GM23338 (cell line): ENCODE results near the gene DRAXIN. TPM values are rescaled to one million over a fixed set of nuclear protein-coding genes. Genes with fewer than 3 reads are reported as not detected.

Experiments used
- ATAC-seq: fragments of 200-7000 bp; cut with Tn5 transposase; 3 replicates; pipeline ENCODE4 v1.9.1; 2020
- DNase-seq: peaks from one replicate; pipeline ENCODE4 v3.0.0-alpha.2; 2015; ENCODE audit warnings: low spot score
- H2AFZ ChIP-seq: fragments of 200-600 bp; sonication (generic); 2 replicates; pipeline ENCODE4 v1.8.0; 2016; ENCODE audit warnings: antibody characterized with exemption, mild to moderate bottlenecking, moderate library complexity
- H3F3A ChIP-seq: fragments of 200-600 bp; sonication (generic); replicated peaks from 2 replicates; pipeline ENCODE4 v1.8.0; 2017; ENCODE audit warnings: antibody characterized with exemption, mixed run types, low read depth
- H3K27ac ChIP-seq: fragments of 200-600 bp; sonication (generic); 2 replicates; pipeline ENCODE4 v1.6.1; 2016; ENCODE audit warnings: low read depth
- H3K27me3 ChIP-seq: fragments of 200-600 bp; sonication (generic); 2 replicates; pipeline ENCODE4 v1.8.0; 2016; ENCODE audit warnings: mild to moderate bottlenecking, mixed run types, moderate library complexity; ENCODE audit not compliant: insufficient read depth
- H3K36me3 ChIP-seq: fragments of 200-600 bp; sonication (generic); 2 replicates; pipeline ENCODE4 v1.8.0; 2016; ENCODE audit warnings: mild to moderate bottlenecking; ENCODE audit not compliant: insufficient read depth
- H3K4me1 ChIP-seq: fragments of 200-600 bp; sonication (generic); 2 replicates; pipeline ENCODE4 v1.8.0; 2016; ENCODE audit warnings: mild to moderate bottlenecking, moderate library complexity; ENCODE audit not compliant: insufficient read depth
- H3K4me2 ChIP-seq: fragments of 200-600 bp; sonication (generic); 2 replicates; pipeline ENCODE4 v1.7.1; 2017; ENCODE audit warnings: mixed run types
- H3K4me3 ChIP-seq: fragments of 200-600 bp; sonication (generic); 2 replicates; pipeline ENCODE4 v1.6.1; 2016; ENCODE audit warnings: mixed run types
- H3K79me2 ChIP-seq: fragments of 200-600 bp; sonication (generic); replicated peaks from 2 replicates; pipeline ENCODE4 v1.8.0; 2017; ENCODE audit warnings: mild to moderate bottlenecking; ENCODE audit not compliant: insufficient read depth
- H3K9me2 ChIP-seq: fragments of 200-600 bp; sonication (generic); 2 replicates; pipeline ENCODE4 v1.8.0; 2017; ENCODE audit not compliant: insufficient read depth
- H4K20me1 ChIP-seq: fragments of 200-600 bp; sonication (generic); replicated peaks from 2 replicates; pipeline ENCODE4 v1.8.0; 2017; ENCODE audit warnings: mild to moderate bottlenecking; ENCODE audit not compliant: insufficient read depth
- H3K27ac Mint-ChIP-seq: 2 replicates; pipeline ENCODE4 v1.8.0; 2020; ENCODE audit warnings: inconsistent platforms, mild to moderate bottlenecking, moderate library complexity, mixed read lengths
- H3K27me3 Mint-ChIP-seq: 3 replicates; pipeline ENCODE4 v1.8.0; 2022; ENCODE audit warnings: low read depth, mild to moderate bottlenecking, moderate library complexity, mixed read lengths, inconsistent platforms; ENCODE audit not compliant: insufficient read depth, poor library complexity
- H3K36me3 Mint-ChIP-seq: 3 replicates; pipeline ENCODE4 v1.8.0; 2021; ENCODE audit warnings: low read depth, mild to moderate bottlenecking, inconsistent platforms, moderate library complexity, mixed read lengths
- H3K4me1 Mint-ChIP-seq: 3 replicates; pipeline ENCODE4 v1.8.0; 2020; ENCODE audit warnings: mild to moderate bottlenecking, inconsistent platforms, mixed read lengths
- H3K4me3 Mint-ChIP-seq: 3 replicates; pipeline ENCODE4 v1.8.0; 2021; ENCODE audit warnings: moderate library complexity, mild to moderate bottlenecking, inconsistent platforms, mixed read lengths
- H3K9me3 Mint-ChIP-seq: 3 replicates; pipeline ENCODE4 v1.8.0; 2020; ENCODE audit warnings: moderate library complexity, mild to moderate bottlenecking, inconsistent platforms, mixed read lengths
- CREB1 ChIP-seq: fragments of 250-450 bp; sonication (Bioruptor Pico); IDR thresholded peaks from 2 replicates; pipeline ENCODE4 v1.5.0; 2020; ENCODE audit warnings: low read depth, mild to moderate bottlenecking, moderate library complexity
- CTCF ChIP-seq, 2 experiments: fragments of 200-600 bp in 1 of 2; sonication (generic) in 1 of 2; conservative IDR thresholded peaks; 2 replicates each; pipeline versions ENCODE4 v1.5.1 to v1.6.1; 2016 to 2017; ENCODE audit warnings: antibody characterized with exemption in 2 of 2, low read depth in 2 of 2, mild to moderate bottlenecking in 2 of 2, moderate library complexity in 1 of 2
- POLR2AphosphoS5 ChIP-seq: IDR thresholded peaks from 2 replicates; pipeline ENCODE4 v1.6.1; 2016; ENCODE audit warnings: antibody characterized with exemption, low read depth
- REST ChIP-seq: IDR thresholded peaks from one replicate; pipeline ENCODE4 v1.6.1; 2018; ENCODE audit warnings: antibody characterized with exemption; ENCODE audit not compliant: unreplicated experiment
- ZNF462 ChIP-seq: fragments of 250-450 bp; sonication (Bioruptor Pico); IDR thresholded peaks from 2 replicates; pipeline ENCODE4 v1.5.0; 2020; ENCODE audit warnings: mild to moderate bottlenecking, moderate library complexity
- polyA plus RNA-seq: library from polyadenylated mRNA; unstranded; fragments of >200 nt; fragmentation: Nextera tagmentation; extraction: Ambion mirVana; gene quantifications from 2 replicates; pipeline ENCODE4 v1.2.1, GENCODE V29; 2016
- total RNA-seq: library from RNA; depleted of rRNA; stranded (reverse); fragments of >200 nt; shearing (Covaris generic); gene quantifications from 2 replicates; pipeline ENCODE4 v1.2.3, GENCODE V29; 2014

The DRAXIN gene
- total and polyA plus RNA-seq, 2 experiments from 2014 or later: 7.6 to 23.0 TPM

- Histone ChIP-seq H4K20me1 (no peaks in the 10 kb centered on the region), H3K27me3 (no peaks in the 10 kb centered on the region), H3K27ac (no peak overlapping the region), H2AFZ (no peak overlapping the region), H3K4me3 (no peak overlapping the region), H3K9me2 (no peaks in the 10 kb centered on the region), H3K79me2 (no peaks in the 10 kb centered on the region), H3F3A (peaks cover 7% of the 10 kb centered on the region; the same call in 1 of the 2 replicates), H3K4me1 (no peaks in the 10 kb centered on the region; the same call in 1 of the 2 replicates), H3K36me3 (no peaks in the 10 kb centered on the region; the same call in 1 of the 2 replicates), H3K4me2 (no peak overlapping the region)
- peak; percentile 12; the same call in 2 of the 3 replicates for ATAC-seq
- H3K4me1 Mint-ChIP-seq: peaks cover 21% of the 10 kb centered on the region
- DNase-seq: no peak
- no peak for TF ChIP-seq POLR2AphosphoS5
- TF ChIP-seq CREB1 (CRISPR knock-in tag): no peak
- TF ChIP-seq ZNF462 (CRISPR knock-in tag): no peak
- TF ChIP-seq CTCF (conservative IDR thresholded peaks at IDR 0.05; ENCODE audit: low read depth in 2 of 2): no peak
- TF ChIP-seq REST: no peak
- H3K36me3 Mint-ChIP-seq: peaks cover 13% of the 10 kb centered on the region
- peaks cover 19% of the 10 kb centered on the region for H3K27me3 Mint-ChIP-seq
- no peak overlapping the region for H3K27ac Mint-ChIP-seq
- H3K4me3 Mint-ChIP-seq: no peak overlapping the region
- H3K9me3 Mint-ChIP-seq: peaks cover 13% of the 10 kb centered on the region
Observed at GRCh38 chr1:11752359-11753088, 61.0 kb downstream of the DRAXIN start.
